Kidney (tissue), 14 donors: ENCODE measurements around the gene DNAJB4. TPM values are rescaled to one million over a fixed set of nuclear protein-coding genes. Genes with fewer than 3 reads are reported as not detected.
A peak's percentile ranks its signal among the peaks of the same experiment; 100 is the strongest.

Experiments used
- DNase-seq, 5 donors: peaks; one replicate each; pipeline ENCODE4 v3.0.0-alpha.2; 2013 to 2020
- FAIRE-seq: peaks from 2 replicates; lab custom pipeline; 2012; peaks lifted over from hg19 to GRCh38; lab: Jason Lieb, UNC
- H3K27ac ChIP-seq, 2 donors: one replicate each; pipeline ENCODE4 v1.7.0; 2013; ENCODE audit warnings: low read depth in 2 of 2, low read length in 2 of 2, inconsistent platforms in 1 of 2
- H3K27me3 ChIP-seq: one replicate; pipeline ENCODE4 v1.7.1; 2013; ENCODE audit warnings: low read length, inconsistent platforms; ENCODE audit not compliant: control insufficient read depth, insufficient read depth
- H3K36me3 ChIP-seq, 3 donors: one replicate each; pipeline versions ENCODE4 v1.7.0 to v1.7.1; 2013; ENCODE audit warnings: low read length in 3 of 3, control low read depth in 1 of 3, inconsistent platforms in 1 of 3; ENCODE audit not compliant: insufficient read depth in 3 of 3, control insufficient read depth in 2 of 3
- H3K4me1 ChIP-seq, 3 donors: one replicate each; pipeline versions ENCODE4 v1.7.0 to v1.7.1; 2013; ENCODE audit warnings: low read length in 3 of 3, inconsistent platforms in 1 of 3, low read depth in 1 of 3; ENCODE audit not compliant: control insufficient read depth in 2 of 3, insufficient read depth in 2 of 3
- H3K4me3 ChIP-seq, 3 donors: one replicate each; pipeline versions ENCODE4 v1.7.0 to v1.8.1; 2013; ENCODE audit warnings: low read length in 3 of 3, control low read depth in 1 of 3, inconsistent platforms in 1 of 3
- H3K9ac ChIP-seq, 3 donors: one replicate each; pipeline versions ENCODE4 v1.7.0 to v1.7.1; 2013; ENCODE audit warnings: low read length in 3 of 3, control low read depth in 1 of 3, inconsistent platforms in 1 of 3
- H3K9me3 ChIP-seq, 3 donors: one replicate each; pipeline versions ENCODE4 v1.7.0 to v1.7.1; 2013; ENCODE audit warnings: low read length in 3 of 3, control low read depth in 1 of 3, inconsistent platforms in 1 of 3; ENCODE audit not compliant: control insufficient read depth in 2 of 3, insufficient read depth in 1 of 3
- CTCF ChIP-seq: IDR thresholded peaks from 3 replicates; pipeline ENCODE4 v1.5.1; 2012; ENCODE audit warnings: mild to moderate bottlenecking, moderate library complexity, borderline replicate concordance; ENCODE audit not compliant: insufficient read depth; ENCODE audit errors: extremely low read depth
- intact Hi-C: fragments of 100-400 bp; cut with DNase I; formaldehyde crosslinking; loops from one replicate; pipeline ENCODE4 v1.11.1; 2022
- polyA plus RNA-seq: library from polyadenylated mRNA; stranded (reverse); fragments of 350-450 nt; fragmentation: Illumina TruSeq; extraction: RNeasy Lipid Tissue Mini Kit (QIAGEN cat#74804); gene quantifications from one replicate; pipeline ENCODE4 v1.2.3, GENCODE V29; 2014; ENCODE audit warnings: low read depth, low replicate concordance; ENCODE audit not compliant: insufficient read depth
- total RNA-seq: library from RNA; stranded (reverse); fragmentation: NEBNext Ultra II Directional; extraction: Animal tissue kit (Norgen Biotek cat#: 25700); gene quantifications from one replicate; pipeline ENCODE4 v1.2.1, GENCODE V29; 2021
- donor health status: control.
- donor health status: control.
- donor health status: control.
- donor health status: control.
- donor health status: control.
- donor health status: DM: yes; HTN: yes; CAD: no.
- donor health status: Normal renal cell carcinoma (clear cell type).

DNAJB4 gene
- total and polyA plus RNA-seq, 2 donors from 2014 or later: 17.0 to 34.7 TPM

GRCh38 chr1:78044796-78045562 lies 40.2 kb downstream of the DNAJB4 start:
- Histone ChIP-seq H3K4me3 (peak overlapping the region in 2 of 3 donors; percentile 71 to 84), H3K9ac (peak overlapping the region in 1 of 3 donors; percentile 86), H3K27me3 (peaks cover 6% of the 10 kb centered on the region), H3K4me1 (peaks cover 0 to 5% (median 4%) of the 10 kb centered on the region in 3 donors), H3K27ac (peak overlapping the region; percentile 81), H3K9me3 (no peaks in the 10 kb centered on the region), H3K36me3 (no peaks in the 10 kb centered on the region)
- FAIRE-seq (no peak), DNase-seq (peak in 4 of 5 donors; percentile 4 to 41 (median 15))
- intact Hi-C loops: no loop called here
- no peak for TF ChIP-seq CTCF

GRCh38 chr1:78045563-78045925 lies 40.8 kb downstream of the DNAJB4 start:
- H3K4me3 ChIP-seq: peak overlapping the region; percentile 12 to 84 (median 71)
- no peak for FAIRE-seq
- intact Hi-C loops: no loop called here
- no peaks in the 10 kb centered on the region for H3K36me3 ChIP-seq
- TF ChIP-seq CTCF: no peak
- H3K4me1 ChIP-seq: peaks cover 0 to 5% (median 4%) of the 10 kb centered on the region in 3 donors
- H3K27ac ChIP-seq: peak overlapping the region; percentile 81
- peak in 3 of 5 donors; percentile 10 to 55 (median 34) for DNase-seq
- H3K9ac ChIP-seq: peak overlapping the region in 1 of 3 donors; percentile 86
- no peaks in the 10 kb centered on the region for H3K9me3 ChIP-seq
- peaks cover 6% of the 10 kb centered on the region for H3K27me3 ChIP-seq

- Histone ChIP-seq H3K4me1 (peaks cover 0 to 5% (median 4%) of the 10 kb centered on the region in 3 donors), H3K36me3 (no peaks in the 10 kb centered on the region), H3K9me3 (no peaks in the 10 kb centered on the region), H3K9ac (peak within 1 kb of the TSS; percentile 3 to 86 (median 21)), H3K27ac (peak within 1 kb of the TSS; percentile 81), H3K27me3 (peaks cover 6% of the 10 kb centered on the region), H3K4me3 (peak within 1 kb of the TSS; percentile 53 to 84 (median 73))
- no peak for TF ChIP-seq CTCF
- no peak for FAIRE-seq
- DNase-seq: peak in 4 of 5 donors; percentile 61 to 82 (median 66)
- intact Hi-C loops: no loop called here
Measured at GRCh38 chr1:78045926-78046778, 41.4 kb downstream of the DNAJB4 start, which contains the start of gene GIPC2. Gene GIPC2, plus strand, starts transcription at chr1:78045966. Its CDS starts 129 bp downstream, at chr1:78046095.
